ENCODE measurements around the gene ERP27.

The ERP27 gene

DNA sequence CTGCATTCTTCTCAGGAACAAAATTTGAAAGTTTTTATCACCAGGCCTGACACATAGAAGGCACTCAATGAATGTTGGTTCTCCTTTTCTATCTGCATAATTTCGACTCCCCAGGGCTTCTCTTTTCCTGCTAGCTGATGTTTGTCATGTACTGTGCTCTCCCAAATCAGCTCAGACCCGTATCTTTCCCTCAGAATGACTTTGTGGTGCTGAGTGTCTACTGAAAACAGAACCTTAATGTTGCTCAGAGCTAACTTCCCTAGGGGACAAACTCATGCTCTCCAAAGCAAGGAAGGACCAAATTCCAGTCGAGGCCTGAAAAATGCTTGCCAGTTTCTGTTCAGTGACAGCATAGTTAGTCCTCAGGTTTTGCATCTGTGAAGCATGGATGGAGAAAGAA is 21.1 kb upstream of the ERP27 start:
- no peak for DNase-seq (ENCODE audit: low read depth)

GRCh38 chr12:14959126-14959440 is 20.7 kb upstream of the ERP27 start:
- DNase-seq (ENCODE audit: low read depth), result no peak

DNA sequence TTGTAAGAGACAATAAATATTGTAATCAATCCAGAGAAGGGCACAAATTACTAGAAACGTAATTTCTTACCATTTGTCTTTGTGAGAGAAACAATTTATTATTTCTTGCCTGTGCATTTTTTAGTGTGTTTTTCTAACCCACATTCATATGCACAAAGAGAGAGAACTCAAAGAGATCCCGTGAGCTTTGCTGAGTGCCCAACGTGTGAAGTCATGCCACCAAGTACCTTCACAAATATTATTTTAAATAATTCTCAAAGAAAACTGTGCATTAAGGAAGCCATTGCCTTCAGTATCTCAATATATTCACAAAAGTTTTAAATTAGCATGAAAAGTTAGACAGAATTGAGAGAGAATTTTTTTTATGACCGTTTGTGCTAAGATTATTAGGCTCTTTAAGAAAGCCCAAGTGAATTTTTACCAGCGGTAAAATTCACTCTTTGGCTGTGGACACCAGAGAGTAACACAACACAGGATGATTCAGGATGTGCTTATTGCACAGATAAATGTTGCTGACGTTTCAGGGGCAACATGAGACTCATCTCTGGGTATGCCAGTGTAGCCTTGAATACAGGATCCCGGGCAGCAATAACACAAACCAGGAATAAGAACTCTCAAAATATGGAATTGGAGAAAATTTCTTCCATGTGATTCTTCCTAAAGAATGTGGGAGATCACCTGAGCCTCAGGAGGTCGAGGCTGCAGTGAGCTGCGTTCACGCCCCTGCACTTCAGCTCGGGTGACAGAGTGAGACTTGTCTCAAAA is 20.2 kb upstream of the ERP27 start:
- DNase-seq (ENCODE audit: low read depth), result peak; percentile 37

DNA sequence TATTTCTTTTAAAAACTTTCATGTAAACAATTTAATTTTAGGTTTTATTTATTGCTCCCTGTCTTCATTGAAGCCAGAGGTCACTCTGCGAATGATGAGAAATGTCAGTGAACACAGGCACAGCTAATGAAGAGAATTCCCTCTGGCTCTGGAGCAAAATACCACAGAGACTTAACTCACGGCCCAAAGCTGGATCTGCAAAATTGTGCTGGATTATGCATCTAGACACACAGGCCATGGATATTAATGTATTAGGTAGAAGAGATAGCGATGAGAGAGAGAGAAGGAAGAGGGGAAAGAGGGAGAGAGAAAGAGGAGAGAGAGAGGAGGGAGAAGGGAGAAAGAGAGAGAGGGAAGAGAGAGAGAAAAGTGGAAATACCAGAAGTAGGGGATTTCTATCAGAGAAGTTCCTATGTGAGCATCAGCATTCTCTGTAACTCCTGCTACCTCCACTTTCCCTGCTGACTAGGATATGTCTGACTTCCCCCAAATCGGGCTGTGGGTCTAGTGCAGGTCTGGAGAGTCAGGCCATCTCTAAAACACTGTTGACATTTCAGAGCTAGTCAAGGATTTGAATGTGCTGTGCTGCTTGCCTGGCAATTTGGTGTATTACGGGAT is 19.3 kb upstream of the ERP27 start:
- DNase-seq (ENCODE audit: low read depth), result no peak

GRCh38 chr12:14956905-14957304 is 18.6 kb upstream of the ERP27 start:
- DNase-seq (ENCODE audit: low read depth), result no peak

GRCh38 chr12:14956024-14956891 is 17.9 kb upstream of the ERP27 start:
- no peak for DNase-seq (ENCODE audit: low read depth)

DNA sequence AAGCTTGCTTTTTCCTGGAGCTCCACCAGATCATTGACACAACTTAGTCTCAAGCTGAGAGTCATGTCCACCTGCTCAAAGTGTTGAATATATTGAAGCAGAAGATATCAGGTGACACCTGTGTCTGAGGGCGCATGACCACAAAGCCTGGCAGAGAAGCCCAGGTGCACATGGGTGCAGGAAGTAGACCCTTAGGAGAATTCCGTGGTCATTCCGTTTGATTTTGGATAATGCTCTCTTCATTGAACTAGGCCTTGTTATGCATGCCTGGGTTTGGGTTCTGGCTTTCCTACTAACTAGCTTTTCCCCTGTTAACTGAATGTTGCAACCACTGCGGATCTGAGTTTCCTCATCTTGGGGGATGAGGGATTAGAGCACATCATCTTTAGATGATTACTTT is 15.9 kb upstream of the ERP27 start:
- peak; percentile 45 for DNase-seq (ENCODE audit: low read depth)

DNA sequence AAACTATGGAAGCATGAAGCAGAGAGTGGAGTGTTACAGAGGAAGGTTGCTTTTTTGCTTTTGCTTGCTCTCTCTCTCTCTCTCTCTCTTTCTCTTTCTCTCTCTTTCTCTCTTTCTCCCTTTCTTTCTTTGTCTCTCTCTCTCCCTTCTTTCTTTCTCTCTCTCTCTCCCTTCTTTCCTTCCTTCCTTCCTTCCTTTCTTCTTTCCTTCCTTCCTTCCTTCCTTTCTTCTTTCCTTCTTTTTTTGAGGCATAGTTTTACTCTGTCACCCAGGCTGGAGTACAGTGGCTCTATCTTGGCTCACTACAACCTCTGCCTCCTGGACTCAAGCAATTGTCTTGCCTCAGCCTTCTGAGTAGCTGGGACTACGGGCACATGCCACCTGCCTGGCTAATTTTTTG is 15.4 kb upstream of the ERP27 start:
- DNase-seq (ENCODE audit: low read depth), result no peak

DNA sequence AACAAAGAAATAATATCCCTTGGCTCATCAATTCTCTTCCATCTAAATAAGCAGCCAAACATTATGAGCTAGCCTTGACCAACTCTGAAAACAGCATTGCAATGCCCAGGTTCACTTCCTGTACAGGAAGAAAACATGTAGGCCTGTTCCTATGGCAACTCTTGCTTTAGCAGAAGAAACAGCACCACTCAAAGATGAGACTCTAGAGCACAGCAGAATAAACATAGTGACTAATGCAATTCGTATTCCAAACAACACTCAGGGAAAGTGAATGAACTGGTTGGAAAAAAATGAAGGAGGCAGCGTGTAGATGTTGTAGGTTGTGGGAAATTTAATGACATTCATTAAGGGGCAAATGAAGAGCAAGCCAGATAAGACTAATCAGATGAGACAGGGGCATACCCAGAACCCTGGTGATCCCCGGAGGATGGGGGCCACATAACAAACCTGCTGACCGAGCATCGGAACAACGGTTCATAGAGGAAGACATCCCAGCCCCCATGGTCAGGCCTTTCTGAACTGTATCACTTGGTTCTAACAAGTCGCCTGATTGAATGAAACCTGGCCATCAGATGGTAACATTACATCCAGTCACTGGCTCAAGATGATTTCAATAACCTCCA is 14.1 kb upstream of the ERP27 start:
- peak; percentile 97 for DNase-seq (ENCODE audit: low read depth)

DNA sequence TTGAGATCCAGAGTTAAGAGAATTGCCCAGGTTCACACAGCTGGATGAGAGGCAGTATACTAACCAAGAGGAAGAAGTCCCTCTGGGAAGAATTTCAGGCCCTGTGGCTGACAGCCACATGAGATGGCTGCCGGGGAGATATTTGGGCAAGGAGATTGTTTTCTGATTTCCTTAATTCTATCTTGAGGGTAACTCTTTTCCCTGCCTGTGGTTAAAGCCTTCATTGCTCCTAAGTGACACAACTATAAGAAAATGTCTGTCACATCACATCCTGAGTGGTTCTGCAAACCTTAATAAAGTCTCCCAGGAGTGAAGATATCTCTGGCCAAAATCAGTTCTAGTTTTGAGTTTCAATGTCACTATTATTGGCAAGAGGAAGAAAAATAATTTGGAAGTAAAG is 13.5 kb upstream of the ERP27 start:
- no peak for DNase-seq (ENCODE audit: low read depth)

DNA sequence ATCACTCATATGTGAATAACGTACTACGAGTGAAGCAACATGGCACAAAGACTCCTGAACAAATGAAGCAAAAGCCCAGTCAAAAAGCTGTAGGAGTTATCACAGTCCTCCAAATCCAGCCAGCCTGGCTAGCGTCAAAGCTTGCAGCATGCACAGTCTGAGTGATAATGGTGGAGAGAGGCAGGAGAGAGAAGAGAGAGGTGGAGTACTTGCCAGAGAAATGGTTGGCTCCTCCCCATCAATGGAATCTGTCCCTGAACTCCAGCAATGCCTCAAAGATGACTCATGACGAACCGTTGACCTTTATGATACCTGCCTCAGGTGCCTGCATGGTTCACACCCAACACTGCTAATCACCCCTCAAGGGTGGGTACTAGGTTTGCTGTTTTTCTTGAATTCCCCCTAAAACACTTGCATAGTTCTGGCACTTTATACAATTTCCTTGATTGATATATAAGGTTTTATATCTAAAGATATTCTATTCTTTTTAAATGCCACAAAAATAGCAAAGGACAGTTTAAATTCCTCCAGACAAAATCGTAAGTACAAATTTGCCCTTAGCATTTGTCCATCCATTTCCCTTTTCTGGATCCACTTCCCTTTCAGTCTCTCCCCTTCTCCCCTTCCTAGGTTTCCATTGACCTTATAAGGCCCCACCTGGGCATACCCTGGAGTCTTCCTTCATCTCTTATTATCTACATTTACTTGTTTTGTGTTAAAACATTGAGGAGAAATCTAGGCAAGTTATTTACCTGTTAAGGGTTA is 12.8 kb upstream of the ERP27 start:
- DNase-seq (ENCODE audit: low read depth), result peak; percentile 73

DNA sequence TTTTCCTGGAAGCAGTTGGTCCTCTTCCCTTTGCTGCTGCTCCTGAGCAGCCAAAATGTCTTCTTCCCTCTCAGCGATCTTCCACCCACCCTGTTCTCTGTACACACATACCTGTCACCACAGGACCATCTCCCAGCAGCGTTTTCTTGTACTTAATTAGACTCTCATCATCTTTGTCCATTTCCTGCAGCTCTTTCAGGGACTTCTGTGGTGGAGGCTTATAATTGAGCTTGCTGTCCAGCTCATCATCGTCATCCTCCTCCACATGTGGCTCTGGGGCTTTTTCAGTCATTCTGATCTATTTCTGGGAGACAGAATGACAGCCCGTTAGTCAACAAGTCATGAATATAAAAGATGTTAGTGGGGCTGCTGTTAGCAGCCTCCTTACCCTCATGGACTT is 12.1 kb upstream of the ERP27 start:
- DNase-seq (ENCODE audit: low read depth), result no peak

DNA sequence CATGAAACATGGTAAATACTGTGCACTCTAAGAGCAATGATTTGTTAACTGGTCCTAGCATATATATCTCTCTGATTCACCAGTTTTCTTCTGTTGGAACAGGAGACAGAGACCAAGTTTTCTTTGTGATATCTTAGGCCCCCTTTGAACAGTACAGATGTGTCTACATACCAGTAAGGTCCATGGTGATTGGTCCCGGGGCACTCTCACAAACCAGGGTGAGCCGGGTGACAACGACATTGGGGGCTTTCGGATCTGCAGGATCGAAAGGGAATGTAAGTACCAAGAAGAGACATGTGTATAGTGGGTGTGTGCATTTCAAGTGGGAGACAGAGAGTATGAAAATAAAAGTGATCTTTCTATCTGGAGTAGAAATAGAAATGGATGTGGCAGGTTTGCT is 11.3 kb upstream of the ERP27 start:
- no peak for DNase-seq (ENCODE audit: low read depth)

GRCh38 chr12:14948672-14949071 is 10.3 kb upstream of the ERP27 start:
- peak; percentile 78 for DNase-seq (ENCODE audit: low read depth)

DNA sequence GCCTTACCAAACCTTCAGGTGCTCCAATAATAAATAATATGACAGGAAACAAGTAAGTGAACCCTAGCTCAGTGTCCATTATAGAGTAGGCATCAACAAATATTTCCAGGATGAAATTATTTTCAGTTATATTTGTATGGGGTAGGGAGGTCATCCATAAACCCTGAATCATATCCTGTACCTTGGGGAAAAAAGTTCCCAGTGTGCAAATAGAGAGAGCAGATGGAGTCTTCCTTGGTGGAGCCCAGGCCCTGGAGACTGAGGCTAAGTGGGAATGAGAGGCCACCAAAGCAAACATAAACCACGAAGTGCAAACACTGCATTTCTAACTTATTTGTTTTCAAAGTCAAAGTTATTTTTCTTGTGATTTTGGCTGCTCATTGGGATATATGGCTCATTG is 8.5 kb upstream of the ERP27 start:
- no peak for DNase-seq (ENCODE audit: low read depth)

- no peak for DNase-seq (ENCODE audit: low read depth)
Observed at GRCh38 chr12:14946162-14946561, 7.8 kb upstream of the ERP27 start.

- DNase-seq (ENCODE audit: low read depth), result no peak
Observed at GRCh38 chr12:14942196-14942931, 4.0 kb upstream of the ERP27 start.

- DNase-seq (ENCODE audit: low read depth), result no peak
Observed at GRCh38 chr12:14941369-14941768, 3.0 kb upstream of the ERP27 start.

- DNase-seq (ENCODE audit: low read depth), result no peak
Observed at GRCh38 chr12:14937689-14938088, 648 bp downstream of the ERP27 start.

DNA sequence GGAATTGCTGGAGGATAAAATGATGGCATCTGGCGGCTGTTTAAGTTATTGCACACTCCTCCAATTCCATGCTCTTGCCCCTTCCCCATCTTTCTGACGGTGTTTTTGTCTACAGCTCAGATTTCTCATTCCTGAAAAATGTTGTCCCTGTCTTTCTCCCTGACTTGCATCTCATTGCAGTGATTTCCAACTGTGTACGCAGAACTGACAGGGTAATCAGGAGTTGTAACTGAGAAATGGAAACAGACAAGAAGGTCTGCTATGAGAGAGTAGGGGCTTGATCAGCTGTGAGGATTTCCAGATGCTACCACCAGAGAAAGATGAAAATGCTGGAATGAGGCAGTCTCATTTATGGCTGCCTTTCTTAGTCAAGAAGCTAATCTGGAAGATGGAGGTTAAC is 1.3 kb downstream of the ERP27 start:
- no peak for DNase-seq (ENCODE audit: low read depth)

DNA sequence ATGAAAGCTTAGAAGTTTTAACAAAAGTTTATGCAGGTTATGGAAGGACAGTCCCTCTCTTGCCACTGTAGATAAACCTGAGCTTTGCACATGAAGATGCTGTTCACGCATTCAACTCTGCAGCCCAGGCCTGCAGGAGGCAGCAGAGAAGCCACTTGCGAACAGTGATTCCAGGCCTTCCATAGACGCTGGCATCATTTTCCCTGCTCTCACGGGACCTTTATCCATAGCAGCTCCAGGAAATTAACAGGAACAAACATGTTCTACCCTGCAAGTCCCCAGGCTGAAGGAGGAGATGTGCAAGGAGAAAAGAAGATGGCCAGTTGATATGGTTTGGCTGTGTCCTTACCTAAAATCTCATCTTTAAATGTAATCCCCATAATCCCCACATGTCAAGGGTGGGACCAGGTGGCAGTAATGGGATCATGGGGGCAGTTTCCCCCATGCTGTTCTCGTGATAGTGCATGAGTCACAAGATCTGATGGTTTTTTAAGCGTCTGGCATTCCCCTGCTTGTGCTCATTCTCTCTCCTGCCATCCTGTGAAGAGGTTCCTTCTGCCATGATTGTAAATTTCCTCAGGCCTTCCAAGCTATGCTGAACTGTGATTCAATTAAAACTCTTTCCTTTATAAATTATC is 2.0 kb downstream of the ERP27 start:
- DNase-seq (ENCODE audit: low read depth), result no peak
